ENCODE data around the gene FBXO31.

DNA sequence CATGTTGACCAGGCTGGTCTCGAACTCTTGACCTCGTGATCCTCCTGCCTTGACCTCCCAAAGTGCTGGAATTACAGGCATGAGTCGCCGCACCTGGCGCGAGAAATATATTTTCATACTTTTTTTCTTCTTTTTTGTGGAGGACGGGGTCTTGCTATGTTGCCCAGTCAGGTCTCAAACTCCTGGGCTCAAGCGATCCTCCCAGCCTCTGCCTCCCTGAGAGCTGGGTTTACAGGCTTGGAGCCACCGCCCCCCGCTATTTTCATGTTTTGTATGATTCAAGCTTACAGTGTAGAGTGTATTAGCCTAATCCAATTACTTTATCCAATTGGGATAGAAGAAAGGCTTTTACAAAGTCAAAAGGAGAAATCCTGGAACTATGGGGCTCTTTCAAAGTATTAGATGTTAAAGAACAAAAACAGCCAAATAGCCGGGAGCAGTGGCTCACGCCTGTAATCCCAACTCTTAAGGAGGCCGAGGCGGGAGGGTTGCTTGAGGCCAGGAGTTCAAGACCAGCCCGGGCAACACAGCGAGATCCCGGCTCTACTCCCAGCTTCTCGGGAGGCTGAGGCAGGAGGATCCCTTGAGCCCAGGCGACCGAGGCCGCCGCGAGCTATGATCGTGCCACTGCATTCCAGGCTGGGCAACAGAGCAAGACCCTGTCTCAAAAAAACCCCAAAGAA is 7.2 kb upstream of the FBXO31 start:
- TF ChIP-seq MED1 (CRISPR knock-in tag; IDR thresholded peaks at IDR 0.05) (no peak), RNF2 (conservative IDR thresholded peaks at IDR 0.05; ENCODE audit: low read depth) (no peak), ARID2 (CRISPR knock-in tag; IDR thresholded peaks at IDR 0.05; ENCODE audit: borderline replicate concordance) (no peak), ZNF432 (CRISPR knock-in tag; IDR thresholded peaks at IDR 0.05; ENCODE audit: borderline replicate concordance) (no peak), RXRB (CRISPR knock-in tag; IDR thresholded peaks at IDR 0.05; ENCODE audit: borderline replicate concordance) (no peak), ARNT (IDR thresholded peaks at IDR 0.05) (no peak), CREM (IDR thresholded peaks at IDR 0.05) (peak; percentile 14; the same call in 1 of the 2 replicates), CREM (CRISPR knock-in tag; IDR thresholded peaks at IDR 0.05) (no peak)
- TF ChIP-seq, protein P1, sequence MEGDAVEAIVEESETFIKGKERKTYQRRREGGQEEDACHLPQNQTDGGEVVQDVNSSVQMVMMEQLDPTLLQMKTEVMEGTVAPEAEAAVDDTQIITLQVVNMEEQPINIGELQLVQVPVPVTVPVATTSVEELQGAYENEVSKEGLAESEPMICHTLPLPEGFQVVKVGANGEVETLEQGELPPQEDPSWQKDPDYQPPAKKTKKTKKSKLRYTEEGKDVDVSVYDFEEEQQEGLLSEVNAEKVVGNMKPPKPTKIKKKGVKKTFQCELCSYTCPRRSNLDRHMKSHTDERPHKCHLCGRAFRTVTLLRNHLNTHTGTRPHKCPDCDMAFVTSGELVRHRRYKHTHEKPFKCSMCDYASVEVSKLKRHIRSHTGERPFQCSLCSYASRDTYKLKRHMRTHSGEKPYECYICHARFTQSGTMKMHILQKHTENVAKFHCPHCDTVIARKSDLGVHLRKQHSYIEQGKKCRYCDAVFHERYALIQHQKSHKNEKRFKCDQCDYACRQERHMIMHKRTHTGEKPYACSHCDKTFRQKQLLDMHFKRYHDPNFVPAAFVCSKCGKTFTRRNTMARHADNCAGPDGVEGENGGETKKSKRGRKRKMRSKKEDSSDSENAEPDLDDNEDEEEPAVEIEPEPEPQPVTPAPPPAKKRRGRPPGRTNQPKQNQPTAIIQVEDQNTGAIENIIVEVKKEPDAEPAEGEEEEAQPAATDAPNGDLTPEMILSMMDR (CRISPR knock-in tag; IDR thresholded peaks at IDR 0.05), result no peak
- TF ChIP-seq, protein P2, sequence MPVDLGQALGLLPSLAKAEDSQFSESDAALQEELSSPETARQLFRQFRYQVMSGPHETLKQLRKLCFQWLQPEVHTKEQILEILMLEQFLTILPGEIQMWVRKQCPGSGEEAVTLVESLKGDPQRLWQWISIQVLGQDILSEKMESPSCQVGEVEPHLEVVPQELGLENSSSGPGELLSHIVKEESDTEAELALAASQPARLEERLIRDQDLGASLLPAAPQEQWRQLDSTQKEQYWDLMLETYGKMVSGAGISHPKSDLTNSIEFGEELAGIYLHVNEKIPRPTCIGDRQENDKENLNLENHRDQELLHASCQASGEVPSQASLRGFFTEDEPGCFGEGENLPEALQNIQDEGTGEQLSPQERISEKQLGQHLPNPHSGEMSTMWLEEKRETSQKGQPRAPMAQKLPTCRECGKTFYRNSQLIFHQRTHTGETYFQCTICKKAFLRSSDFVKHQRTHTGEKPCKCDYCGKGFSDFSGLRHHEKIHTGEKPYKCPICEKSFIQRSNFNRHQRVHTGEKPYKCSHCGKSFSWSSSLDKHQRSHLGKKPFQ (CRISPR knock-in tag; IDR thresholded peaks at IDR 0.05; ENCODE audit: insufficient replicate concordance), result no peak
- TF ChIP-seq, protein P3, sequence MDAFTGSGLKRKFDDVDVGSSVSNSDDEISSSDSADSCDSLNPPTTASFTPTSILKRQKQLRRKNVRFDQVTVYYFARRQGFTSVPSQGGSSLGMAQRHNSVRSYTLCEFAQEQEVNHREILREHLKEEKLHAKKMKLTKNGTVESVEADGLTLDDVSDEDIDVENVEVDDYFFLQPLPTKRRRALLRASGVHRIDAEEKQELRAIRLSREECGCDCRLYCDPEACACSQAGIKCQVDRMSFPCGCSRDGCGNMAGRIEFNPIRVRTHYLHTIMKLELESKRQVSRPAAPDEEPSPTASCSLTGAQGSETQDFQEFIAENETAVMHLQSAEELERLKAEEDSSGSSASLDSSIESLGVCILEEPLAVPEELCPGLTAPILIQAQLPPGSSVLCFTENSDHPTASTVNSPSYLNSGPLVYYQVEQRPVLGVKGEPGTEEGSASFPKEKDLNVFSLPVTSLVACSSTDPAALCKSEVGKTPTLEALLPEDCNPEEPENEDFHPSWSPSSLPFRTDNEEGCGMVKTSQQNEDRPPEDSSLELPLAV (CRISPR knock-in tag; conservative IDR thresholded peaks at IDR 0.05; ENCODE audit: low read depth), result no peak
- TF ChIP-seq, protein P4, sequence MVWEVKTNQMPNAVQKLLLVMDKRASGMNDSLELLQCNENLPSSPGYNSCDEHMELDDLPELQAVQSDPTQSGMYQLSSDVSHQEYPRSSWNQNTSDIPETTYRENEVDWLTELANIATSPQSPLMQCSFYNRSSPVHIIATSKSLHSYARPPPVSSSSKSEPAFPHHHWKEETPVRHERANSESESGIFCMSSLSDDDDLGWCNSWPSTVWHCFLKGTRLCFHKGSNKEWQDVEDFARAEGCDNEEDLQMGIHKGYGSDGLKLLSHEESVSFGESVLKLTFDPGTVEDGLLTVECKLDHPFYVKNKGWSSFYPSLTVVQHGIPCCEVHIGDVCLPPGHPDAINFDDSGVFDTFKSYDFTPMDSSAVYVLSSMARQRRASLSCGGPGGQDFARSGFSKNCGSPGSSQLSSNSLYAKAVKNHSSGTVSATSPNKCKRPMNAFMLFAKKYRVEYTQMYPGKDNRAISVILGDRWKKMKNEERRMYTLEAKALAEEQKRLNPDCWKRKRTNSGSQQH (CRISPR knock-in tag; IDR thresholded peaks at IDR 0.05; ENCODE audit: low read depth), result no peak

All from HepG2 (cell line).